T1000 (cell line): Measurements from ENCODE around the gene SBF2.

Experiments used
- DNase-seq: peaks from one replicate; lab custom pipeline; 2025; ENCODE audit warnings: mixed read lengths; lab: John Stamatoyannopoulos, UW

The SBF2 gene

DNA sequence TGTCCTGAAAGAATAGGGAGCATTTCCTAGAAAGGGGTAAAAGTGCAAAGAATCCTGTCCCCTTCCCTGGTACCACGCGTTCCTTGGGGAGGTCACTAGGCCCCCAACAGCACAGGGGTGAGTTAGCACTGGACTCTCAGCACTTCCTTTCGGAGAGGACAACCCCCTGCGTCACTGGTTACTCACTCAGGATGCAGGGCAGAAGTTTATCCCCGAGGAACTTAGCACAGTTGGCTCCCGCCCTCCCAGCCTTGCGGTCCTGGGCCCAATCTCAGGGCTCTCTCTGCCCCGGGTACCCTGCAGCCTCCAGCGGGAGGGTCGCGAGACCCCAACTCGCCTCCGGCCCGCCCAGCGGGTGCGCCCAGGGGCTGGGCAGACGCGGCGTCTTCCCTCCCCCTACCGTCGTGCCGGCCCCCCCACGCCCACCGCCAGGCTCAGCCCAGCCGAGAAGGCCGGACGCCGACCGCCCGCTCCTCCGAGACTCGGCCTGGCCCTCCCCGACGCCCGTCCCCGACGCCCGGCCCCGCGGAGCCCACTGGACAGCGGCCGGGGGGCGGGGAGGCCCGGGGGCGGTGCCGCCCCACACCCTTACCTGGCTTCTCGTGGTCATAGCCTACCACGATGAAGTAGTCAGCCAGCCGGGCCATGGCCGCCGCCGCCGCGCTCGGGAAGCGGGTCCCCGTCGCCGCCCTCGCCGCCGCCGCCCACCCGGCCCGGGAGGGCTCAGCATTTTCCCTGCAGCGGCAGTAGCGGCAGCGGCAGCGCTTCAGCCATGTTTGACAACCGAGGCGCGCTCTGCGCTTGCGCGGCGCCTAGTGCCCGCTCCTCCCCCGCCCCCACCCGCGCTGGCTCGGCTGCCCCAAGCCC lies at the start of gene SBF2:
TSS of gene SBF2 (minus strand) at position 797 of the 867 bp plus-strand sequence. CDS start at position 647, 150 bp downstream.
- peak; percentile 65 for DNase-seq

GRCh38 chr11:10338287-10338686 lies 44.3 kb upstream of the SBF2 start:
- no peak for DNase-seq

DNA sequence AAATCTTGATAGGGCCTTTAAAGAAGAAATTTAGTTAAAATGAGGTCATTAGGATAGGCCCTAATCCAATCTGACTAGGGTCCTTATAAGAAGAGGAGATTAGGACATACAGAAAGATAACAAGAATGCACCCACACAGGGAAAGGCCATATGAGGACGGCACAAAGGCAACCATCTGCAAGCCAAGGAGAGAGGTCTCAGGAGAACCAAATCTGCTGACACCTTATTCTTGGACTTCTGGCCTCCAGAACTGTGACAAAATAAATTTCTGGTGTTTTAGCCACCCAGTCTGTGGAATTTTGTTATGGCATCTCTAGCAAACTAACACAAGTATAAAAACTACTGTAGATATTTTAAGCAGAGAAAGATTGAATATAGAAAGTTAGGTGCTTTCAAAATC lies 39.5 kb upstream of the SBF2 start:
- no peak for DNase-seq

DNA sequence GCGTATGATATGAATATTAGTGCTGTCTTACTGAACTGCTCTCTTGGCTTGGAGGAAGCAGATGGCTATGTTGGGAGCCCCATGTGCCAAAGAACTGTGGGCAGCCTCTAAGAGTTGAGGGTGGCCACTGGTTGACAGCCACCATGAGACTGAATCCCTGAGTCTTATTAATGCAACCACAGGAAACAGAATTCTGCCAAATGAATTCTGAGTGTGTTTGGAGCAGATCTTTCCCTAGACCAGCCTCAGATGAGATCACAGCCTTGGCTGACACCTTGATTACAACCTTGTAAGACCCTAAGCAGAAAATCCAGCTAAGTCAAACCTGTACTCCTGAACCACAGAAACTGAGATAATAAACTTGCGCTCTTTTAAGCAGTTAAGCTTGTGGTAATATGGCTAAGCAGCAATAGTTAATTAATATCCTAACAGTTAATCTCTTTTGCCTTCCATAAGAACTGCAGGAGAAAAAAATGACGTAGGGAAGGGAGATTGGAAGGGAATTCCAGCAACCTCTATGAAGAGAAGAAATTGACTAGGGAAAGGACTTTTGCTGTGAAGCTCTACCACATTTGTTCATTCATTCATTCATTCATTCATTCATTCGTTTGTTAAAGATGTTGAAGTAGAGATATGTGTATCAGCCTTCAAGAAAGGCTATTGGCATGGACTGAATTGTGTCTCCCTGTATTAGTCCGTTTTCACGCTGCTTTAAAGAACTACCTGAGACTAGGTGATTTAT lies 37.7 kb upstream of the SBF2 start:
- no peak for DNase-seq

- peak; percentile 18 for DNase-seq
Observed at GRCh38 chr11:10329935-10330334, 35.9 kb upstream of the SBF2 start.

- no peak for DNase-seq
Observed at GRCh38 chr11:10329356-10329755, 35.3 kb upstream of the SBF2 start.

- no peak for DNase-seq
Observed at GRCh38 chr11:10328314-10329098, 34.5 kb upstream of the SBF2 start.

DNA sequence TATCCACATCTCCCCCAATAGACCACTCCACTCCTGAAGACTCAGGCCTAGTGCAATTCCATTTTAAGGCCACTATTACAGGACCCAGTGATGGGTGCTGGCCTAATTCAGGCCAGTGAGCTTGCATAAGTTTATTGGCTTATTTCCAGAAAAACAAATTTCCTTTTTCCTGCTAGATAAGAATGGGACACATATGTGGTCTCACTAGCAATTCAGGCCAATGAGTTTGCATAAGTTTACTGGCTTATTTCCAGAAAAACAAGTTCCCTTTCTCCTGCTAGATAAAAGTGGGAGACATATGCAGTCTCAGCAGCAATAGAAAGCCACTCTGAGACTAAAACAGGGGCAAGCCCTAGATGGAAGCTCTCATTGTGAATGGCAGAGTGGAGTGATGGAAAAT lies 33.2 kb upstream of the SBF2 start:
- no peak for DNase-seq

GRCh38 chr11:10326012-10326964 lies 32.3 kb upstream of the SBF2 start:
- no peak for DNase-seq

- no peak for DNase-seq
Observed at GRCh38 chr11:10325277-10326011, 31.4 kb upstream of the SBF2 start.

DNA sequence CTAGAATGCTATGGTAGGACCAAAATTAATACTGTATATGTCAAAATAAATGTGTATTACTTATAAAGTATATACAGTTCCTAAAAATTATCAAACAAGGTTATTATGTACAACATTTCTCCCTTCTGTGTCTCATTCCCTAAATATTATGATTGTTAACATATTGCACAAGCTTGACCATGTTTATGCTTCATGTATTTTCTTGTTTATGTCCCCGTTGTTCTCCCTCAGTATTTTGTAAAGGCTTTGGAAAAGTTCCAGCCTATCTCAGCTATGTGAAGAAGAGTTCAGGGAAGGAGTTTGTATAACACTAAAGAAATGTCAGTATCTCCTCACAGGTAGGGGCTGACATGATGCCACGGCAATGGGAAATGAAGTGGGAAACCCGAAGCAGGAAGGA lies 30.5 kb upstream of the SBF2 start:
- DNase-seq: no peak

DNA sequence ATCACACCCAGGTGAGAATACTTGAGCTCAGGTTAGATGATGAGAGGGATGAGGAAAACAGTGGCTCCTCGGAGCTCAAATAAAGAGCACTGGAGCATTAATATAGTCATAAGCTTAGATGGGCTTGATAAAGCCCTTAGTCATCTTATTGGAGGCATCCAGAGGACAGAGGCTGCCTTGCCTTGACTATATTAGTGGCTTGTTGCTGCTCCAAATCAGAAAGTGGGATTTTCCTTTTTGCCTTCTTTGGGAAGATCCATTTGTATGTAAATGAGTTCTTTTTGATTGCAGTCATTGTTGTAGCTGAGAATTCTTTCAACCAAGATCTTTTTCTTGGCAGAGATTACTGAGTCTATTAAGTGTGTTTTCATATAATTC lies 29.8 kb upstream of the SBF2 start:
- DNase-seq: no peak

- peak; percentile 30 for DNase-seq
Observed at GRCh38 chr11:10322830-10323792, 29.1 kb upstream of the SBF2 start.

DNA sequence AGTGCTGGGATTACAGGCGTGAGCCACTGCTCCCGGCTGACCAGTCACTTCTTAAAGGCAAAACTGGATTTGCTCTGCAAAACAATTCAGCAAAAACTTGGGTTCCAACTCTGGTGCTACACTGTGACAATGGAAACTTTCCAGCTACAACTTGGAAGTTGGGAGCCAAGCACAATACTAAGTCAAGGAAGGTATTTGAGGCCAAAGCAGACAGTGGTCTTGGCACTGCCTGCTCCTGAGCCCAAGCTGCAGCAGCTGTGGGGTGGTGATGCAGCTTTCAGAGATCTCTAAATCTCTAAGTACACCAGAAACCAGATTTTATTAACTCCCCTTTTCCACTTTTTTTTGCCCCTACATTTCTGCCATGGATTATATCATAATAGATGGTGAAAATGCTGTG lies 28.4 kb upstream of the SBF2 start:
- DNase-seq: no peak

- no peak for DNase-seq
Observed at GRCh38 chr11:10320736-10321465, 26.9 kb upstream of the SBF2 start.

DNA sequence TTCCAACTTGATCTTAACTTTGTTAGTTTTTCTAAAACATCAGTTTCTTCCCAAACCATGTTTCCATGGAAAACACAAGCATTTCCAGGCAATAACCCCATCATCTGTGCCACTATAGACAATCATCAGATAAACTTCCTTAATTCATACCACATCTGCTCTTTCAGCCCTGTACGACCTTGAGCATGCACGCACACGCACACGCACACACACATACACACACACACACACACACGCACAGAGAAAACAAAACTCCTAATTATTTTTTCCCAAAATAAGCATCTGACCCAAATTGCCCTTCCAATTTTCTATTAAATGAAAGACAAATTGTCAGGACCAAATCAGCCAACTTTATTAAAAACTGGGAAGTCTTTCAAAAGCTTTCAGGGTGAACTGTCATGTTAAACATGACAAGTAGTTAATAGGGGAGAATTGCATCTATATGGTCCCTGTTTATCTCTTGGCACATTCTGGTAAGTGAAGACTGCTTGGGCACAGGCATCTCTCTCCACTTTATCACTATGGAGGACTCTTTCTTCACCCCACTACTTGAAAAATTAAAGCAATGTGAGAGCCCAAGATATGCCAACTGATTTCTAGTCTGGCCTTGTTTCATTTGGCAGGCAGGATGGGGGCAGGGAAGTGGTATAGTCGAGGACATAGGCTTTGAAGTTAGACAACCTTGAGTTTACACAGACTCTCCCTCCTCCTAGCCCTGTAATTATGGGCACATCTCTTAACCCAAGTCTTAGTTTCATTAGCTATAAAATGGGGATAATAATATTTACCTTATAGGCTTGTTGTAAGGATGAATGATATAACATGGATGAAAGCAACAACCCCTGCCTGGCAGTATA lies 25.9 kb upstream of the SBF2 start:
- no peak for DNase-seq

DNA sequence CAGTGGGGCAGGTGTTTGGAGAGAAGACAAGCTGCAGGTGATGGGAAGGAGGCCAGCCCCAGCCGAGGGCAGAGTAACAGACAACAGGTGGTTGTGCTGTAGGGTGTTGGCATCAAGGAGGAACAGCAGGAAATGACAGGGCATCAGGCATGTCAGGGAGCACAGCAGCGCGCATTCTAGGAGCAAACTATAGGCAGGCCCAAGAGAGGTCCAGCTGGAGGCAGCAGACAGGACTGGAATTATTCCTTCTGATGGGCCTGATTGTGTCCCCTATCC lies 24.4 kb upstream of the SBF2 start:
- DNase-seq: no peak
